Ureter (tissue), 1 donor: ENCODE measurements around the gene GLIPR1L1. TPM values are rescaled to one million over a fixed set of nuclear protein-coding genes. Genes with fewer than 3 reads are reported as not detected.
"Not testable (repeated sequence)": the region's sequence is repeated elsewhere in the genome, so short reads cannot be mapped to it uniquely, and the experiment has no call there.

ENCODE experiments used
- DNase-seq: peaks from one replicate; pipeline ENCODE4 v3.0.0-alpha.2; 2020; ENCODE audit warnings: low spot score
- total RNA-seq: library from RNA; stranded (reverse); gene quantifications from one replicate; pipeline ENCODE4 v1.2.4, GENCODE V29; 2023
- donor health status: DM: yes; HTN: yes; CAD: no.

The GLIPR1L1 gene, protein sequence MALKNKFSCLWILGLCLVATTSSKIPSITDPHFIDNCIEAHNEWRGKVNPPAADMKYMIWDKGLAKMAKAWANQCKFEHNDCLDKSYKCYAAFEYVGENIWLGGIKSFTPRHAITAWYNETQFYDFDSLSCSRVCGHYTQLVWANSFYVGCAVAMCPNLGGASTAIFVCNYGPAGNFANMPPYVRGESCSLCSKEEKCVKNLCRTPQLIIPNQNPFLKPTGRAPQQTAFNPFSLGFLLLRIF
- total RNA-seq, result not detected

- DNase-seq, result peak; percentile 89
Measured at GRCh38 chr12:75334384-75335030, at the start of gene GLIPR1L1. TSS of gene GLIPR1L1 (plus strand) at chr12:75334670. CDS start at chr12:75334729, 59 bp downstream.

DNA sequence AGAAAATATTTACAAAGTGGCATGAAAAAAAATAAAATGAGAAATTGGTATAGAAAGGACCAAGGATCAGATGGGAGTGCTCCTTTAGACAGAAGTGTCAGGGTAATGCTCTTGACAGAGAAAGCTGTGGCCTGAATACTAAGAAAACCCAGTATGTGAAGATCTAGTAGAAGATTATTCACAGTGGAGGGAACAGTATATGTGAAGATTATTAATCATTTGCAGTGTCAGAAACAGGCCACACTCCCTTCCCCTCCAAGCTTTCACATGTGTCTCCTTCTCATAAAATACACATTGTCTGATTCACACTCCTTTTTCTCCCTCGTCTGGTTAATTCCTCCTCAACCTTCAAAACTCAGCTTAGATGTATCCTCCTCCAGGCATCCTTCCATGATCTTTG lies 45.6 kb upstream of the GLIPR1L1 start:
- DNase-seq, result no peak

GRCh38 chr12:75289753-75290152 lies 44.7 kb upstream of the GLIPR1L1 start:
- no peak for DNase-seq

- no peak for DNase-seq
Measured at GRCh38 chr12:75291014-75291413, 43.5 kb upstream of the GLIPR1L1 start.

DNA sequence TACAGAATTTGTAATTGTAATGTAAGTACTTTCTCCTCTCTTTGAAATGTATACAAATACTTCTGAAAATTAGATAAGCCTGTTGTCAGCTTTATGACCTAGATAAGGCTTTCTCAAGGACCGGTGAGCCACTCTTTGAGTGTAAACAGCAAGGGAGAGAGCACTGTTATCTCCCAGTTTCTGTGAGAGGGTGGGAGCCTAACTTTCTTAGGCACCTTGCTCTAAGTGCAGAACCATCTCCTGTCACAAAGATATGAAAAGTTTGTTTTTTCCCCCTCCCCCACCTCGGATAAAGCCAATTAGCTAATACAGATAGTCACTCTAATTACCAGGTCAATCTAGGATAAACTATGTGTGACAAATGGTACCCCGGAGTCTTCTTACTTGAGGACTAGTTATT lies 40.1 kb upstream of the GLIPR1L1 start:
- no peak for DNase-seq

DNA sequence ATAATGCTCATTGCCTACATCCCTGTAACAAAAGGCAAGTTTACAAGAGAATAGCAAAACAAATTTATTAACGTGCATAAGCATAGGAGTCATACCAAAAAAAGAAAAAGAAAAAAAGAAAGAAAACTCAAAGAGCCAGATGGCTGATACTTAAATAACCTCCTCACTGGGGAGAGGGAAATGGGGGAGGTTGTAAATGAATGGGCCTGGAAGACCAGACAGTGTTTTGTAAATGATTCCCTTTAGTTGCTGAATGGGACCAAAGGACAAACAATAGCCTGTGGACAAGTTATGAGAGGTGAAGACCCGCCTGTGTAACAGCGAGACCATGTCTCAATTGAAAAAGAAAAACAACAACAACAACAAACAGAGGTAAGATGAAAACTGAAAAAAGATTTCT lies 39.7 kb upstream of the GLIPR1L1 start:
- no peak for DNase-seq

GRCh38 chr12:75302225-75302624 lies 32.2 kb upstream of the GLIPR1L1 start:
- DNase-seq, result no peak

DNA sequence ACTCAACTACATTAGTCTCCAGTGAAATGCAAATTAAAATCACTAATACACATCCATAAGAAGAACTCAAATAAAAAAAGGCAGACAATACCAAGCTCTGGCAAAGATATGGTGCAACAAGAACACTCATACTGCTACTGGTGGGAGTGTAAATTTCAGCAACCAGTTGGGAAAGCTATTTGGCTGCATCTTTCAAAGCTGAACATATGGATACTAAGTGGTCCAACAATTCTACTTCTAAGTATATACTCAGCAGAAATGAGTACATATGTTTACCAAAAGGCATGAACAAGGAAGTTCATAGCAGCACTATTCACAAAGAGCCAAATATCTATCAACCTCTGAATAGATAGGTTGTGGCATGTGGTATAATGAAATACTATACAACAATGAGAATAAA lies 31.7 kb upstream of the GLIPR1L1 start:
- no peak for DNase-seq

- DNase-seq, result no peak
Measured at GRCh38 chr12:75305412-75306332, 28.8 kb upstream of the GLIPR1L1 start.

GRCh38 chr12:75308279-75308678 lies 26.2 kb upstream of the GLIPR1L1 start:
- no peak for DNase-seq

DNA sequence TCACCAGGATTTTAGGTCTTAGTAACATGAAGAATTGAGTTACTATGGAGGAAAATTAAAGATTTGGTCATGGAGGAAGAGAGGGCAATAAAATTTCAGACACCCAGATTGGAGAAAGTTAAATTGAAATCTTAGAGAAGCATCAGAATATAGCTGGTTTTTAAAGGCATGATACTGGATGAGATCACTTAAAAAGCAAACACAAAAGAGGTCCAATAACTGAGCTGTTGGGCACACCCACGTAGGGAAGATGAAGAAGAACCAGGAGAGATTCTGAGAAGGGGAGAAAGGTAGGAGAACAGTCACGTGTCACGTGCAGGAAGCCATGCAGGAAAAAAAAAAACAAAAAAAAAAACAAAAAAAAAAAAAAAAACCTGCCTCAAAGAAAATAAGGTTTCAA lies 23.1 kb upstream of the GLIPR1L1 start:
- DNase-seq, result no peak

DNA sequence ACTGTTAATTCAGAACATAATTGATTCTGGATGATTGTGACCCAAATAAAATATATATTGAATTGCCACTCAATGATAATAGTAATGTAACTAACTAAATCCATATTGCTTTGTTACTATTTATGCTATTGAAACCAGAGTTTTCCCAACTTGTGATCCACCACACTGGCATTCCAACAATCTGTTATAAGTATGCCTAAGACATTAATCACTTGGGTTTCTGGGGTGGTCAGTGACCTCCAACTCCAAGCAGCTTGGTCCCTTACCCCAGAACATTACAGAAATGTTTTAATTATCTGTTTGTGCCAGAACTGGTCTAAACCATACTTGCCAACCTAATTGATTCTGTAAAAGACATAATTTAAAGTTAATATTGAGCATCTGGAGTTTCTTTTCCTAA lies 19.0 kb upstream of the GLIPR1L1 start:
- no peak for DNase-seq

DNA sequence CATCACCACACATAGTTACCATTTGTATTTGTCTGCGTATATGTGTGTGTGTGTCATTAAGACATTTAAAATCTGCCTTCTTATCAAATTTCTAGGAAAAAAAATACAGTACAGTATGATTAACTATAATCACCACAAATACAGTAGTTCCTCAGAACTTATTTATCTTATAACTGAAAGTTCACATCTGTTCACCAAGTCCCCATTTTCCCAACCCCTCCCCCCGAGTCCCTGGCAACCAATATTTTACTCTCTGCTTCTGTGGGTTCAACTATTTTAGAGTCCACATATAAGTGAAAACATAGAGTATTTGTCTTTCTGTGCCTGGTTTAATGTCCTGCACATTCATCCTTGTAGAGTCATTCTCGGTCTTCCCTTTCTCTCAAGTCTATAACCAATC lies 16.7 kb upstream of the GLIPR1L1 start:
- no peak for DNase-seq

GRCh38 chr12:75322464-75322863 lies 12.0 kb upstream of the GLIPR1L1 start:
- DNase-seq, result no peak

GRCh38 chr12:75323663-75324062 lies 10.8 kb upstream of the GLIPR1L1 start:
- no peak for DNase-seq

DNA sequence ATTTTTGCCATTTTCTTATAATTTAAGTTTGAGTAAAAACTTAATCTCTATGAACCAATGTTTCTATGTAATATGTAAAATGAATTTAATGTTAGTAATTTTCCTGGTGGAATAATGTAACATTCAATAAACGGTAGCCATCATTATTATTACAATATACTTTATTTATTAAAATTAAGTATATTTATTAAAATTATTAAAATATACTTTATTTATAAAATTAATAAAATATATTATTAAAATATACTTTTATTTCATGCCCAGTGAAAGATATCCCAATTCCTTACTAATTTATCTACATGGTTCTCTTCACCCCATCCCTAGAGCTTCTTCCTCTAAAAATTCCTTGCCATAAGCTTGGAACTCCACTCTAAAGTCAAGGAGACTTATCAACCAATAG lies 6.8 kb upstream of the GLIPR1L1 start:
- no peak for DNase-seq

GRCh38 chr12:75329918-75330826 lies 4.3 kb upstream of the GLIPR1L1 start, which contains the start of gene CAPS2:
TSS of gene CAPS2 (minus strand) at chr12:75330324. CDS start at chr12:75326498, 3,826 bp downstream.
- peak; percentile 78 for DNase-seq

- no peak for DNase-seq
Measured at GRCh38 chr12:75337905-75338304, 3.4 kb downstream of the GLIPR1L1 start.

GRCh38 chr12:75341873-75342272 lies 7.4 kb downstream of the GLIPR1L1 start:
- DNase-seq, result no peak

DNA sequence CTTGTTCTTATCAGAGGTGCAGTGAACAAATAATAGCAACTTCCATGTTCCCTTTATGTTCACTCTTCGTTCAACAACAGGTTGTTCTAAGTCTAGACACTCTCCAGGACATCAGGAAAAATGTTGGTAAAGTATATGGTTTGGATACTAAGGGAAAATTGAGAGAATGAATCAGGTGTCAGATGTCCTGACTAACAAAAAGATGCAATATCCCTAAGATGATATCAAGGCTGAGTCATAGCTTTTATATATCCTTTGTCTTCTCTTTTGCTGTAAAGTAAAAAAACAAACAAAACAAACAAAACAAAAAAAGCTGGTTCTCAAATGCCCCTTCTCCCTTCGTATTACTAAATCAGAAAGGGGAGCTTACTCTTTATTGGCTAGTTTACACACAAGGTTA lies 11.1 kb downstream of the GLIPR1L1 start:
- no peak for DNase-seq

- not testable (repeated sequence) for DNase-seq
Measured at GRCh38 chr12:75346215-75346614, 11.7 kb downstream of the GLIPR1L1 start.
